Activated CD4-positive, alpha-beta T cell treated with anti-CD3 and anti-CD28 coated beads, Interleukin-2, amount 50 U/mL, for 24 hours (primary cell): Measurements from ENCODE around the gene TATDN2.
"Not testable (repeated sequence)": the region's sequence is repeated elsewhere in the genome, so short reads cannot be mapped to it uniquely, and the experiment has no call there.

Experiments used
- DNase-seq, 2 donors: peaks; one replicate each; pipeline ENCODE4 v3.0.0-alpha.2; 2020; ENCODE audit warnings: low read depth in 1 of 2, low spot score in 1 of 2

The TATDN2 gene

GRCh38 chr3:10268116-10268515, 19.9 kb downstream of the TATDN2 start:
- DNase-seq = no peak

- no peak for DNase-seq
These were observed 20.7 kb downstream of the TATDN2 start for GRCh38 chr3:10268930-10269329.

- no peak for DNase-seq
These were observed 21.2 kb downstream of the TATDN2 start for GRCh38 chr3:10269443-10269842.

GRCh38 chr3:10272476-10272875, 24.2 kb downstream of the TATDN2 start:
- not testable (repeated sequence) for DNase-seq

- no peak for DNase-seq
These were observed 24.7 kb downstream of the TATDN2 start for GRCh38 chr3:10272977-10273376.

- no peak for DNase-seq
These were observed 25.5 kb downstream of the TATDN2 start for GRCh38 chr3:10273702-10274305.

GRCh38 chr3:10274601-10275000, 26.3 kb downstream of the TATDN2 start:
- DNase-seq = no peak

DNA sequence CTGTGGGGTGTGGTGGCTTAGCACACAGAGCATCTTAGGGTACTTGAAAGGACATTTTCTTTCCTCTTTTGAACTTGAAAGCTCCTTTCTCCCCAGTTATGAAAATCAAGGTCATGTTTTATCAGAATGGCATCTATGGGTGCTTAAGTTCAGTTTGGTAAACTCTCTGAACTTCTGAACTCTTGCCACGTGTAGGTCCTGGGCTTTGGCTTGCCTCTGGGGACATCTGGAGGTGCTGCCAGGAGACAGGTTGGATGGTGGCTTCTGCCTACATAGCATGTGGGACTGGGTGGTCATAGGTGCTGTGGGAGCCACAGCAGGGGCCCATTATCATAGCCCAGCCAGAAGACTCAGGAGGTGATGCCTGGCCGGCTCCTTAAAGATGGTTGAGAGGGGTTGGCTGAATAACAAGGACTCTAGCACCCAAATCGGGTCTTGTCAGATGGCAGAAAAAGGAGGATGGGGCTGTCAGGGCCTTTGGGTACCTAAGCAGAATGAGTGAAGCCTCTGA, 28.9 kb downstream of the TATDN2 start:
- no peak for DNase-seq

GRCh38 chr3:10278501-10278900, 30.2 kb downstream of the TATDN2 start:
- no peak for DNase-seq

DNA sequence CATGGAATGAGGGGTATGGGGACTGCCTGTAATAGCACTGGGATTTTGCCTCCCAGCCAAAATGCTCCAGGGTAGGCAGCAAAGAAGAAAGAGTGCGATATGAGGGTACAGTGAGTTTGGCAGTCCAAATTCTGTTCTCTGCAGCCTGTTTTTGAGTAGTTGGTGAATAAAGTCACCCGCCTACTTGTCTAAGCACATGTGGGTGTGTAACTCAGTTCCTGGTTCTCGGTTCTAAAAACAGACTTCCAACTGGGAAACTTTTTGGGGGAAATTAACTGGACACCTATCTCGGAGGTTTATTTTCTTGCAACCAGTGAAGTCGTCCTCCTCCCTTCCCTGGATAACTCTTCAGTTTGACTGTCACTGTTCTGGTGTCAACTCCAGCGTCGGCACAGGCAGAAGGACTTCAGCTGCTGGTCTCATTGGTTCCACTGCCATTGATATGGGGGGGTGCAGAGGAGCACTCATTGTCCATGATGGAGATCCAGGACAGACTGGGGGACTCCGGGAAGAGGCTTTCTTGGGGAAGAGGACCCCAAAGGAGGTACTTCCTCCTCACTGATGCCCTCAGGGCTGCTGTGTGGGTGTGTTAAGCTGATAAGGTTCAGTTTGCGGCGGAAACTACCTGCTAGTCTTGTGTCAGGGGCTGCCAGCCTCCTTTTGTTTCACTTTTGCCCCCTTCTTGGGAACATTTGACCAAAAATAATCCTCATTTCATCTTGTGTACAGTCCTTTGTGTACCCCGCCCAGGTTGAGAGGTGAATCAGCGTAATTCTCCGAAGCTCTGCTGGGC, 31.3 kb downstream of the TATDN2 start:
- DNase-seq = no peak

DNA sequence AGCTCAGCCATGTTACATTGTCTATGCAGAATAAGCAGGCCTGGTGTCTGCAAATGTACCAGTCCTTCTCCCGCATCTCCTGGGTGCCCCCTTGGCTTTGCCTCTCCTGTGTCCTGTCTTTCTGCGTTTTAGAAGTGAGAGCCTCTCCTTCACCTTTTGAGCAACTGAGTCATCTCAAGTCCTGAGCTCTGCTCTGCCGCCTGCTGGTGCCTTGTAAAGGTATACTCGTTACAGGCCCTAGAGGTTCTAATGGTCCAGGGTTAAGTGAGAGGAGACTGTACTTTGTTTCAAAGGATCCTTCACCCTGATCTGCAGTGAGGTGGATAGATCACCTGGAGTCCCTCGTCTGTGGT, 31.9 kb downstream of the TATDN2 start:
- no peak for DNase-seq

- no peak for DNase-seq
These were observed 32.3 kb downstream of the TATDN2 start for GRCh38 chr3:10280571-10280970.

- no peak for DNase-seq
These were observed 33.7 kb downstream of the TATDN2 start for GRCh38 chr3:10281951-10282350.

DNA sequence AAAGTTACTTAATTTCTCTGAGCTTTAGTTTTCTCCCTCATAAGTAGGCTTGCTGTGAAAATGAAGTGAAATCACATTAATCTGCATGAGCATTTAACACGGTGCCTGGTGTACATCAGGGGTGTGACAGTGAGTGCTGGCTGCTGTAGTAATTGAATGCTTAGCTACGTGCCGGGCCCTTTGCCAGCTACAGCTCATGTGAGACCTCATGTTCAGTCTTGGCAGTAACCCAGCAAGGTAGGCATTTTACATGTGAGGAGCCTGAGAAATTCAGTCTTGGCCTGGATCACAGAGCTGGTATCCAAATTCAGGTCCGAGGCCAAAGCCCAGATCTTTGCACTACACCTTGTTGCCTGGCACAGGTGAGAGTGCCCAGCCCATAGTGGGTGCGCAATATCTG, 35.4 kb downstream of the TATDN2 start:
- DNase-seq = no peak

DNA sequence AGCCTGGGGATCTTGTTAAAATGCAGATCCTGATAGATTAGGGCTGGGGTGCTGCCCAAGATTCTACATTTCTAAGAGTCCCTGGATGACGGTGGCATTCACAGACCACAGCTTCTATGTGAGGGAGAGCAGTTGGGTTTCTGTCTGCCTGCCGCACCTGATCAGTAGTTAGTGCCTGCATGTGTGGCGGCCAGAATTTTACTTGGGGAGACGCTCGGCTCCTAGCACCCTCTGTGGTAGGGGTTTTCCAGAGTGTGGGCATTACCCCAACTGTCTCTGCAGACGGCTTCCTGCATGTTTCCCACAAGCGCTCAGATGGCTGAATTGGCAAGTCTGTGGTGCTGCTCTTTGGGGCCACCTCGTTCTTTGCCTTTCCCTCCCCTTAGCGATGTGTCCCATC, 36.2 kb downstream of the TATDN2 start:
- DNase-seq = peak in 1 of 2 donors; percentile 11

GRCh38 chr3:10285272-10286132, 37.2 kb downstream of the TATDN2 start:
- DNase-seq = no peak

GRCh38 chr3:10286133-10286524, 37.9 kb downstream of the TATDN2 start:
- no peak for DNase-seq

DNA sequence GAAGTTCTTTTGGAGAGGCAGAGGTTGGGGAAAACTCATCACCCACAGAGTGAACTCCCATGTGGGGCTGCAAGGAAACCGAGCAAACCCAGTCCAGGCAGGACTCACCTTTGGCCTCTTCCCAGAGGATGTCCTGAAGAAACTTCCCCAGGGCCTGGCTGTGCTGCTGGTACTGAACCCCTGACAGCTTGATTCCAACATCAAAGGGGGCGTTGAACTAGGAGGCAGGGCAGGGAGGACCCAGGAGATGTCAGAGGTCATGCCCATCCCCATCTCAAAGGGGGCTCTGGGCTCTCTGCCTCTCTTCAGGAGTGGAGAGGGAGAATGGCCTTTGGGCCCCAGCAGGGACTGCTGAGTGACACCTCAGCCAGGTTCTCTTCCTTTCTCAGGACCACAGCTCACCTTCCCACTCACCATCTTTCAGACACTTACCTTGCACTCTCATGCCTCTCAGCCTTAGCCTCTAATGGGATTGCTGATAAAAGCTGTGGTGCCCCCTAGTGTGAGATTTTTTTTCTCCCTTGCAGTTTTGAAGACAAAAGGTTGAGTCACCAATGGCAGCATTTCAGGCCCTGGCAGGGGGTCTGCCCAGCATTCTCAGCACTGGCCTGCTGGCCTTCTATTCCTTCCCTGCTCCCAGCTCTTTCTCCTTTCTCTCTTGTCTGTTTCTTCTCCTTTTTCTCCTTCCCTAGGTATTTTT, 38.5 kb downstream of the TATDN2 start:
- no peak for DNase-seq

DNA sequence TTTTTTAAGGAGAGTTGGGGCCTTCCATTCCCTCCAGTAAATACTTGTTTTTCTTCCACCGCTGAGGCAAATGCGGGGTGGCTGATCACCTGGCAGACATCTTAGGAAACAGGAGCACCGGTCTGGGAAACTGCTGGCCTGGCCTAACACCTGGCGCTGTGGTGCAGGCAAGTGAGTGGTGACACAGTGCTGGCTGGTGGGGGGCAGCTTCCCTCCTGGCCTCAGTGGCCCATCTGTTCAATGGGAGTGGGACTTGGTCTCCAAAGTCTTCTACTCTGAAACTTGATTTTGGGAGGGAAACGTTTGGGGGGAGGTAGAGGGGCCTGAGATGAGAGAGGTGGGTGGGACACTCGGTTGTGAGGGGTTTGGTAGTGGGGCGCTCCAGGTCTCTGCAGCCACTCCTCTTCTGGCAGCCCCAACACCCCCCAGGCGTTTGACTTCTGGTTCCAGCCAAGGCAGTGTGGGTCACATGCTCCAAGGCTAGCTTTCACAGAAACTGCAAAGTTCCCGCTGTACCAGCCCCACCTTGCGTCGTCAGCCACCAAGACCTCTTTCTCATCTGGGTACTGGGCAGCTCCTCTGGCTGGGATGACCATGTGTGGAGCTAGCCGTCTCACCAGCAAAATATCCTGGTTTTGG, 39.8 kb downstream of the TATDN2 start:
- DNase-seq = no peak

DNA sequence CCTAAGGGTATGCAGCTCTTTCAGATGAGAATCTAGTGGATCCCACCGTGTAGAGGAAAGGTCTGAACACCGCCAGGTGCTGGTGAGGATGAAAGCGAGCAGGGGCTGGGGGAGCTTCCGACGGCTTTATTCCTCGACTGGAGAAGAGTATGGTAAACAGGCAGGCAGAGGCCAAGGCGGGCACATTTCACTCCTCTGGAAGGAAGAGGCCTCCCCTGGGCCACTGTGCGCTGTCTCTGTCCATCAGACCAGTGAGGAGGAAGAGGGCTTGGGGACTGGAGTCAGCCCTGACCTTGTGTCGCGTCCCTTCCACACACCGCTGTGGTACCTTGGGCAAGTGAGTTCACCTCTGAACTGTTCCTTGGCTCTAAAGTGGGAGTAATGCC, 40.3 kb downstream of the TATDN2 start:
- no peak for DNase-seq

DNA sequence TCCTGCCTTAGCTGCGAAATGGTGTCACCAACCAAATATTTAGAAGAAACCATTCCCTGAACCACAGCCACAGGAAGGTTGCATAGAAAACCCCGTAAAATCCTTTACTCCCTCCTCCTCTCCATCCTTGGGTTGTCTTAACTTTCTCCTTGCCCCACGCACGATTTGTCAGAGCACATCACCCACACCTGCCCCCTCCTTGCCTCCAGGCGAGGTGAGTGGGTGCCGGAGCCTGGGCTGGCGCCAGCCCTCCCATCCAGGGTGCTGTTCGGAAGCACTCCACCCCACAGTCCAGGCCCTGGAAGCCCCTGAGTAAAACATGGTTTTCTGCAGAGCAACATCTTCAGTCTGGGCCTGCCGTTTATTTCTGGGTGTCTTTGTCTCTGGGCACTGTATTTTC, 40.8 kb downstream of the TATDN2 start:
- DNase-seq = no peak
